ENCODE results near the gene GADD45A.
"Not testable (repeated sequence)": the region's sequence is repeated elsewhere in the genome, so short reads cannot be mapped to it uniquely, and the experiment has no call there.

GADD45A gene

DNA sequence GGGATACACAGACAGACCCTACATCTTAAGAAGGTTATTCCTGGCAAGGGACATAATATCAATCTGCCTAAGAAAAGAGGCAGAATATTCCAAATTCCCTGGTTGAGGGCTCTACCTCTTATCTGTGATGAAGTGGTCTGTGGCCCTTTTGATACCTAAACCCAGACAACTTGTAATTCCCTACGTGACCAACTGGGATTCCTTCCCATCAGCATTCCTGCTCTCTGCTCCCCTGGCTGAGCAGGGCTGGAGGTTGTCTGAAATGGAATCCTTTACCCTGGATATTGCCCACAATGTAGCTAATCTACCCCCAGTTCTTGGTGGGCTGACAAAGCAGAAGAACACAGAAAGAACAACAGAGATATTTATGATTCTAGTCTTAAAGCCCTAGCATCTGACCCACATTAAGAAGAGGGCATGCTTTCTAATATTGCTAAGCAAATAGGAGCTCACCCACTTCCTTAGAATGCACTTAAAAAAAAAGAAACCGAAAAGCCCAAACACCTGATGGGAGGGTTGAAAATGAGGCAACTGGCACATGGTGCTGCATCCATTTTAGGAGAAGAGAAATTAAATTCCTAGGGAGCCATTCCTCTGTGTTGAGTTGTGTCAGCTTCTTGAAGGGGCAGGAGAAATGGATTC, 36.8 kb downstream of the GADD45A start:
- DNase-seq (ENCODE audit: low read depth in 3 of 3) = no peak

DNA sequence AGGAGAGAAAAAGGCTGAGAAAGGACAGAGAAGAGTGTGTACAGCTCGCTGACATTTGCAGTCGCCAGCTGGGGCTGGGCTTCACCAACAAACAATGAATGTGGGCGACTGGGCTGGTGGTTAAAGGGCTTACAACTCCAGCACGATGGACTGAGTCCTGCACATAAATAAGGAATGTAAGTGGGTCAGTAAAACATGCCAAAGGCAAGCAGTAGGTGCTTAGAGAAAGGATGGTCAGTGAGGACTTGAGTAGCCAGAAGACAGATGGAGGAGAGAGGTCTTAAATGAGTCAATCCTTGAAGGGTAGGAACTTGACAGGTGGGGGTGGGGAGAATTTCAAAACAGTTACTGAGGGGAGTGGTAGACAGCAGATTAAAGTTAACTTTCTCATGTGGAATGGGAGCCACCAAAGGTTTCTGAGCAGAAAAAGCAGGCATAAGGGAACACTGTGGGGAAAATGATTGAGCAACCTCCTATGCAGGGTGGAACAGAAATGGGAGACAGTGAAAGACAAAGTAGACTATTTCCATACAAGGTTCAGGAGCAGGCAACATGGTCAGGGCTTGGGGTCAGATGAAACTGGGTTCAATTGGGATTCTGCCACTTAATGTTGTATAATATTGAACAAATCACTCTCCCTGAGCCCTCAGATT, 37.4 kb downstream of the GADD45A start:
- no peak for DNase-seq (ENCODE audit: low read depth in 3 of 3)

DNA sequence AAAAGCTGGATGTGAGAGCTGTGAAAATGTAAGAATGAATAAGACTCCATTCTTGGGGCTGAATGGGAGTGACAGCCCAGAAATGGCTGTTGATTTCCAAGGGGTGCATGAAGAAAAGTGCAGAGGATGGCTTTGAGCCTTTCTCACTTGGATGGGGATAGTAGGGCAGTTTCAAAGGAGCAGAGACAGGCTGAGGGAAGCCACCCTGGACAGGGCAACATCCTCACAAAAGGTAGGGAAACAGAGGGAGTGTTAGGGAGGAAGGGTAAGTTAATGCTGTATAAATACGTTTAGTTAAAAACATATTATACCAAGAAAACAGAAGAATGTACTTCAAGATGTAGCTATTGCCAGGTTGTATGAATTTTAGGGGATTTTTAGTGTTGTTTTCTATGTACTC, 38.1 kb downstream of the GADD45A start:
- DNase-seq (ENCODE audit: low read depth in 3 of 3) = no peak

DNA sequence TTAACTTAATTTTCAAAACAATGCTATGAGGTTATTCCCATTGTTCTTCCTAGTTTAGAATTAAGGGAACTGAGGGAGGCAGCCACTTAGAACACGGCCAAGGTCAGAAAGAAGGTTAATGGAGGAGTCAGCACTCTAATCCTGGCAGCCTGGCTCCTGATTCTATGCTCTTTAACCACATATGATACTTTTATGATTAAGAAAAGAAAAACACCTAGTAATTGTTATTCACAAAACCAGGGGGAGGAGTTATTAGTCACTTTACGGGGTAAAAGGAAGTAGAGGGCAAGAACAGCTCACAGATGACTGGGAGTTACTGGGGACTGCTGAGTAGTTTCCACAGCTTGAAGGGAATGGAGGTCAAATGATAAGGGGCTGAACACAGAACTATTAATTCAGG, 38.6 kb downstream of the GADD45A start:
- peak in 2 of 3 experiments; percentile 8 to 9 for DNase-seq (ENCODE audit: low read depth in 3 of 3)

DNA sequence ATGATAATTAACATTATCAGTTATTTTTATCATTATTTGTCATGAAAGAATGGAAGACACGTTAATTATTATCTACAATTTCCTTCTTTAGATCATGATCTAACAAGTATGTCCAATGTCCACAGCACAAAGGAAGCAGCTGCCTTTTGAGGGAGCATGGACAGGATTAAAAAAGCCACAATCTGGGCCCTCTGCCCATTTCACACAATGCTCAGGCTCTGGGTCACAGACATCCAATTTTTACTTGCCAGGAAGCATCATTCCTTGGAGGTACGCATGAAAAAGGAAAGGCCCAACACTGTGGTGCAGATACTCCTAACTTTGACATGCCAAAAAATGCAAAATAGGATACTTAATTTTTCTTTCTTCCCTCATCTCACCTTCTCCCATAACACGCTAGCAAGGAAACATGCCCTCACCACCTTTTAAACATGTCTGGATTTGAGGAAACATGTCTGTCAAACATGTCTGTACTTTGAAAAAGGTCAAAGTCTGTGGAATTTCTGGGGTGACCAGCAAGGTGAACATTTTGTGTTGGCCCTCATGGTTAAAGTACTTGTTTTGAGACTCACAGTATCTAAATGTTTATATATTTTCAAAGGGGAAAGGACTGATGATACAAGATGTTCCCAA, 40.0 kb downstream of the GADD45A start:
- no peak for DNase-seq (ENCODE audit: low read depth in 3 of 3)

DNA sequence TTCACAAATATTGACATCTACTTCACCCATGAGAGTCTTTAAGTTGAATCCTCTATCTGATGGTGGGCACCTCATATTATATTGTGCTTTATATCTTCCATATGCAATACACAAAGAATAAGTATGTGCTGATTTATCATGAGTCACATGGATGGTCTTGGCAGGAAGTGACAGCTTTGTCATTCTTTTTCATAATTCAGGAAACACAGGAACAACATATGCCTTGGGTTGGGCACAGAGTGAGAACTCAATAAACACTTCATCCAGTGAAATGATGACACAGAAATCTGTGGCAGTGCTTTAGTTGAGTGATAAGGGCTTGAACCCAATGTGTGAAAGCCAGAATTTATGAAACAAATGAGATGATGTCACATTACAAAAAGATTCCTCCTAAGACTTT, 41.2 kb downstream of the GADD45A start:
- DNase-seq (ENCODE audit: low read depth in 3 of 3) = no peak

DNA sequence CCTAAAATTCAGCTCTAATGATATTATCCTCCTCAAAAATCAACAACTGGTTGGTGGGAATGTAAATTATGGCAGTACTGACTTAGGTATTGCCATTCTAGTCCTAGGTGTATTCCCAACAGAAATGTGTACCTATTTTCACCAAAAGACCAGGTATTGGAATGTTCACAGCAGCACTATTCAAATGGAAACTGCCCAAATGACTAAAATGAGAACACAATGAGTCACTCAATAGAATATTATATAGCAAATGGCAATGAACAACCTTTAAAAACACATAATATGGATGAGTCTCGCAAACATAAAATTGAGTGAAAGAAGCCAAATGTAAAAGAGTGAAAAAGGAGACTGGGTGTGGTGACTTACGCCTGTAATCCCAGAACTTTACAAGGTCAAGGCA, 44.9 kb downstream of the GADD45A start:
- no peak for DNase-seq (ENCODE audit: low read depth in 3 of 3)

DNA sequence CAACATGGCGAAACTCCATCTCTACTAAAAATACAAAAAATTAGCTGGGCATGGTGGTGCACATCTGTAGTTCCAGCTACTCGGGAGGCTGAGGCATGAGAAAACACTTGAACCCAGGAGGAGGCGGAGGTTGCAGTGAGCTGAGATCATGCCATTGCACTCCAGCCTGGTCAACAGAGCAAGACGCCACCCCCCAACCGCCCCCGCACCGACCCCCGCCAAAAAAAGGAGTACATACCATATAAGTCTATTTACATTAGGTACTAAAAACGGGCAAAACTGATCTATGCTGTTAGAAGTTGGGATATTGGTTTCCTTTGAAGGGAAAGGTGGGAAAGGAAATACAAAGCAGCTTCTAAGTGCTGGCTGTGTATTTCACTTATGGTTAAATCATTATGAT, 45.3 kb downstream of the GADD45A start:
- DNase-seq (ENCODE audit: low read depth in 3 of 3) = not testable (repeated sequence)

DNA sequence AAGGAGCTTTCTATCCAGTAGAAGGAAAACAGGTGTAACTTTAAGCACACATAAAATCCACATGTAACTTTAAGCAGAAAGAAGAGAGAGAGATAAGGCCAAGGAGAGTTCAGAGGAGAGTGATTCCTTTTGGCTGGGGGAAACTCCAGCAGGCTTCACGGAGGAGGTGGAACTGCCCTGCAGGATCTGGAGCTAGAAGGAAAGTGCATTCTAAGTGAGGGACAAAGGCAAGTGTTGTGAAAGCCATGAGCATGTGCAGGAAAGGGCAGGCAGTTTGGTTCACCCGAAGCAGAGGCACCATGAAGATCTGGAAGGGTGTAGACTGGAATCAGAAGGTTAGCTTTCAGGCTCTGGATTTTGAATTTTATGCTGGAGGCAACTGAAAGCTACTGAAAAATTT, 46.3 kb downstream of the GADD45A start:
- DNase-seq (ENCODE audit: low read depth in 3 of 3) = no peak

DNA sequence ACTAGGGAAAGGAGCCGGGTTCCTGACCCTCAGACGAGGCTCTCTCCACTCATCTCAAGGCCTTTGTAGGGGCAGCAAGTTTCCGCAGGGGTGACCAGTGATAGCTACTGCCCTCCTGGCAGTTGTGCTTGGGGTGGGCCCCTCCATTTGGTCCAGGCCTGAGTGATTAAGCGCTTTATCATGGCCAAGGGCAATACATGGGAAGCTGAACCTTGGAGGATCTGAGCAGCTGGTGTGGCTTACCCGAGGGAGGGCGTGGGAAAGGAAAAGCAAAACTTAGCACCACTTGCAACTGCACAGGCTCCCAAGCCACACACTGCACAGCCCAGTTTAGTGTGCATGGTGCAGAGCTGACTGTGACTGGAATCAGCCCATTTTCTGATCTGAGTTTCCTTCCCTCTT, 47.8 kb downstream of the GADD45A start:
- no peak for DNase-seq (ENCODE audit: low read depth in 3 of 3)

DNA sequence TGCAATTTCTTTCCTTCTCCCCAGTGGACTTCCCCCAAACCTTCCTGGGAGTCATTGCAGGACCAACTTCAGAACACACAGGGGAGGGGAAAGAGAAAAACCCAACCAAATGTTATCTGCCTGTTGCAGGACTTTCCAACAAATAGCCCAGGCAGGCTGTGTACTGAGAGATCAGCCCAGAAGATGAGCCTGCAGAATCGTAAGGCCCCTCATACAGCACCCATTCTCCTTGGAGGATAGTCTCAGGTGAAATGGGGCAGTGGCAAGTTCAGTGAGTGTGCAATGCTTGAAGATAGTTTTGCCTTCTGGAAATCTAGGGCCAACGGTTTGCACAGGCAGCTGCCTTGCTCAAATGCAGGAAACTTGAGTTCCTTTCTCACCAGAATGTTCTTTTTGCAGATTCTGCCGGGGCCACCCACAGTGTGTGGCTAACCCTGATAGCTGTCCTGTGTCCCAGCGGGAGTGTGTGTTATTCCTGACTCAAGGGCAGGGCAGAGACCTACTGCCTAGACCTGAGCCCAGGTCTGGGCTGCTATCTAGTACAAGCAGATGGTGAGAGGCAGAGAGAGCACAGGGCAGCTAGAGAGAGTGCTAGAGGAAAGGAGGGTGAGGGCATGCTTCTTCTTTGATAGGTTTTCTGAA, 48.8 kb downstream of the GADD45A start:
- no peak for DNase-seq (ENCODE audit: low read depth in 3 of 3)

DNA sequence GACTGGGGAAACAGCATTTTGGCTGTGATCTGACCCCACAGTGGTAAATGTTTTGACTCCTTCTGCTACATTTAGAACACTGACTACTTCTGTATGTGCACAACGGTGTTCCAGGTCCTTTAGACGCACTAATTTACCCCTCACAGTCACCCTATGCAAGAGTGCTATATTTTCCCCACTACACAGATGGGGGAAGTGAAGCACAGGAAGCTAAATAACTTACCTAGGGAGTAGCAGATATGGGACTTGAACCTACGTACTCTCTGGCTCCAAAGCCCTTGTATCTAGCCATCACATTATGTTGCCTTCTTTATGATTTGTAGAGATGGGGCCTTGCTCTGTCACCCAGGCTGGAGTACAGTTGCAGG, 49.3 kb downstream of the GADD45A start:
- DNase-seq (ENCODE audit: low read depth in 3 of 3) = no peak

DNA sequence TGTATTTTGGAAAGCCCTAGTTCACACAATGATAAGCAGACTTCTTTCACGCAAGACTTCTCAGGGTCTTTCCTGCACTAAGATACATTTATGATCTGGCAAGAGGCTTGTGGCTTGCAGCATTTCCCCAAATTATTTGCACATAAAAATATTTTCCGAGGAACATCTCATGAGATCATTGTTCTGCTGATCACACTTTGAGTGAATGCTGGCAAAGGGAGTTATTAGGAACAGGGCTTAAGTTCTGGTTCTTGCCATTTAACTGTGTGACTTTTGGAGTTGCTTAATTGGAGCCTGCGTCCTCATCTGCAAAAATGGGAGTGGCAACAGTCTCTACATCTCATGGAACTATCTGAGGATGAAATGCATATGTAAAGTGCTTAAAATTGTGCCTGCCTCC, 50.2 kb downstream of the GADD45A start:
- no peak for DNase-seq (ENCODE audit: low read depth in 3 of 3)

DNA sequence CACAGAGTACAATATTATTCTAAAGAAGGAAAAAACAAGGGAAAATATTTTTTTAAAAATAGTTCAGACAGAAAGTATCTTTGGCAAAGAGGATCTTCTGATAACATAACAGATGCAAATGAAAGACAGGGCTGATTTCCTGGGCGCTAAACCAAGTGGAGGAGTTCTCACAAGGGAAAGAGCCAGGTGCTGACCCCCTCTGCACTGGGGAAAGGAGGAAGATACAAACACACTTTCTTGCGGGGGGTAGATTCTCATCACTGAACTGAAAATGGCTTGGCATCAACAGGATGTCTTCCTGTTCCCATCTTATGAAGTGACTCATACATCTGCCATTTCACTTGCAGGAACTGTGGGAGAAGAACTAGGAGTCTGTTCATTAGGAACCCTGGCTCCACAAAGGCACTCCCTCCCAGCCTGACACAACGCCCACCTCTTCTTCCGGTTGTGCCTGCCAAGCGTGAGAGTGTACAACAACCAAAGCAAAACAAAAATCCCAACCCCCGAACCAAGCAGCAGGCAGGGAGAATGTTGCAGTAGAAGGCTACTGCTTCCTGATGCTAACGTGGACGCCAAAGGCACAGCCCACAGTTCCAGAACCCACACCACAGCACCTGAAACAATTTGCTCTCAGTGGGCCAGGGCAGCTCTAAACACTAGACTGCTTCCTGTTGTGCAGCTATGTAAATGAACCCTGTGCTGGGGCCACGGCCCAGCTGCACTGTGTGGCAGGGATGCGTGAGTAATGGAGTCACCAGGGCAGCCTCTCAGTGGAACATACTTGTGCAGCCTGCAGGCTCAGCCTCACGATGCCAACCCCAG, 51.0 kb downstream of the GADD45A start:
- DNase-seq (ENCODE audit: low read depth in 3 of 3) = peak in 2 of 3 experiments; percentile 8 to 35

DNA sequence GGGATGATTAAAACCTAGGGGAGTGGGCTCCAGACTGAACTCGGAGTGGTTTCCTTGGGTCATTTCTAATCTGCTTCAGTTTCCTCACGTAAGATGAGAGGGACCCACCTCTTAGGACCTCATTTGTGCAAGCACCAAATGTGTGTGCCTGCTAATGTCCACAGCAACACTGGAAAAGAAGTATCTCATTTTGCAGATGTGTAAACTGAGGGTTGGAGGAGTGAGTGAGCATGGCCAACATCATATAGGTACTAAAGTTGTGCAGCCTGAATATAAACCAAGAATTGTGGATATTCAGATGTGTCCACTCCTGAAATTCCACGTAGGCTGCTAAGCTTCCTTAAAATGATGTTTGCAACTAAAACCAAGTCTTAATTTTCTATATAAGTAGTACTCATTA, 51.7 kb downstream of the GADD45A start:
- no peak for DNase-seq (ENCODE audit: low read depth in 3 of 3)

DNA sequence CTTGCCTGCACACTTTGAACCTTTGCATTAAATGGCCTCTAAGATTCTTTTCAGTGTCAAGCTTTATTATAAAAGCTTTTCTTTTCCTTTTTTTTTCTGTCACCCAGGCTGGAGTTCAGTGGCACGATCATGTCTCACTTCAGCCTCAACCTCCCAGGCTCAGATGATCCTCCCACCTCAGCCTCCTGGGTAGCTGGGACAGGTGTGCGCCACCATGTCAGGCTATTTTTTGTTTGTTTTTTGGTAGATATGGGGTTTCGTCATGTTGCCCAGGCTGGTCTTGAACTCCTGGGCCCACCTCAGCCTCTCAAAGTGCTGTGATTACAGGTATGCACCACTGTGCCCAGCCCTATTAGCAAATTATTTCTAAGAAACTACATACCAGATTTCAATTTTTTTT, 52.9 kb downstream of the GADD45A start:
- no peak for DNase-seq (ENCODE audit: low read depth in 3 of 3)

Data from stimulated activated CD4-positive, alpha-beta T cell treated with anti-CD3 and anti-CD28 coated beads, TNF-alpha, amount 100 ng/mL, for 24 hours (primary cell).